ENCODE data around the gene RNLS. TPM values are rescaled to one million over a fixed set of nuclear protein-coding genes. Genes with fewer than 3 reads are reported as not detected.

RNLS gene
- polyA plus RNA-seq, 1 experiment, result 6.1 TPM

GRCh38 chr10:88474884-88475844, 108.0 kb downstream of the RNLS start:
- POLR2A ChIA-PET, result interaction anchor here (0.7 kb wide), 1 partner anchor 98 kb away, joined by 3 read pairs; no protein-coding TSS in a partner anchor
- no peak overlapping the region for H3K4me3 ChIP-seq (ENCODE audit: low read depth, low read length)
- H3K27ac ChIP-seq (ENCODE audit: low read depth, low read length), result no peak overlapping the region
- DNase-seq (ENCODE audit: low read depth, low spot score), result no peak
- CTCF ChIA-PET, result no interaction called here
- H3K9me3 ChIP-seq (ENCODE audit: control insufficient read depth, insufficient read depth, low read length), result no peaks in the 10 kb centered on the region
- no peak for TF ChIP-seq CTCF (IDR thresholded peaks at IDR 0.05; ENCODE audit: low read depth, low read length)
- H3K27me3 ChIP-seq (ENCODE audit: control insufficient read depth, insufficient read depth, low read length), result peaks cover 2% of the 10 kb centered on the region

GRCh38 chr10:88473989-88474883, 108.9 kb downstream of the RNLS start:
- Histone ChIP-seq H3K27me3 (ENCODE audit: control insufficient read depth, insufficient read depth, low read length) (peaks cover 2% of the 10 kb centered on the region), H3K9me3 (ENCODE audit: control insufficient read depth, insufficient read depth, low read length) (no peaks in the 10 kb centered on the region), H3K27ac (ENCODE audit: low read depth, low read length) (no peak overlapping the region), H3K4me3 (ENCODE audit: low read depth, low read length) (no peak overlapping the region)
- POLR2A ChIA-PET, result no interaction called here
- TF ChIP-seq CTCF (IDR thresholded peaks at IDR 0.05; ENCODE audit: low read depth, low read length), result no peak
- DNase-seq (ENCODE audit: low read depth, low spot score), result no peak
- CTCF ChIA-PET, result no interaction called here

GRCh38 chr10:88472540-88472939, 110.6 kb downstream of the RNLS start:
- ChIA-PET CTCF (no interaction called here), POLR2A (no interaction called here)
- TF ChIP-seq CTCF (IDR thresholded peaks at IDR 0.05; ENCODE audit: low read depth, low read length), result no peak
- peaks cover under 1% of the 10 kb centered on the region for H3K27me3 ChIP-seq (ENCODE audit: control insufficient read depth, insufficient read depth, low read length)
- H3K27ac ChIP-seq (ENCODE audit: low read depth, low read length), result no peak overlapping the region
- DNase-seq (ENCODE audit: low read depth, low spot score), result no peak
- no peak overlapping the region for H3K4me3 ChIP-seq (ENCODE audit: low read depth, low read length)
- no peaks in the 10 kb centered on the region for H3K9me3 ChIP-seq (ENCODE audit: control insufficient read depth, insufficient read depth, low read length)

GRCh38 chr10:88471899-88472298, 111.2 kb downstream of the RNLS start:
- no peak for TF ChIP-seq CTCF (IDR thresholded peaks at IDR 0.05; ENCODE audit: low read depth, low read length)
- no peaks in the 10 kb centered on the region for H3K27me3 ChIP-seq (ENCODE audit: control insufficient read depth, insufficient read depth, low read length)
- no peak for DNase-seq (ENCODE audit: low read depth, low spot score)
- no peak overlapping the region for H3K27ac ChIP-seq (ENCODE audit: low read depth, low read length)
- H3K4me3 ChIP-seq (ENCODE audit: low read depth, low read length), result no peak overlapping the region
- CTCF ChIA-PET, result no interaction called here
- POLR2A ChIA-PET, result no interaction called here
- no peaks in the 10 kb centered on the region for H3K9me3 ChIP-seq (ENCODE audit: control insufficient read depth, insufficient read depth, low read length)
